GM12878 (cell line): ENCODE measurements around the gene TMEM53. TPM values are rescaled to one million over a fixed set of nuclear protein-coding genes. Genes with fewer than 3 reads are reported as not detected.

ENCODE experiments used
- BCLAF1 ChIP-seq: fragments of 450-650 bp; IDR thresholded peaks from 2 replicates; pipeline ENCODE4 v1.6.1; 2017; ENCODE audit warnings: antibody characterized with exemption, mild to moderate bottlenecking, moderate library complexity
- BRCA1 ChIP-seq: IDR thresholded peaks from 2 replicates; pipeline ENCODE4 v1.6.1; 2011; ENCODE audit warnings: low read depth, low read length, improper control_type of control experiment
- E4F1 ChIP-seq: fragments of 450-650 bp; IDR thresholded peaks from 2 replicates; pipeline ENCODE4 v1.6.1; 2018; ENCODE audit warnings: borderline replicate concordance, mild to moderate bottlenecking; ENCODE audit not compliant: partially characterized antibody
- FOXK2 ChIP-seq: fragments of 450-650 bp; IDR thresholded peaks from 2 replicates; pipeline ENCODE4 v1.6.1; 2017; ENCODE audit warnings: mild to moderate bottlenecking, moderate library complexity
- HCFC1 ChIP-seq: fragments of 150-350 bp; IDR thresholded peaks from 2 replicates; pipeline ENCODE4 v1.6.1; 2014; ENCODE audit warnings: low read length
- HDAC6 ChIP-seq: fragments of 200-600 bp; sonication (generic); IDR thresholded peaks from one replicate; pipeline ENCODE4 v1.8.0; 2017; ENCODE audit warnings: antibody characterized with exemption; ENCODE audit not compliant: unreplicated experiment
- IRF4 ChIP-seq: IDR thresholded peaks from 2 replicates; pipeline ENCODE4 v1.6.1; 2011; ENCODE audit warnings: low read depth, low read length
- MTA3 ChIP-seq: IDR thresholded peaks from 2 replicates; pipeline ENCODE4 v1.6.1; 2012; ENCODE audit warnings: low read length, inconsistent platforms, borderline replicate concordance
- NR2F1 ChIP-seq: fragments of 450-650 bp; conservative IDR thresholded peaks from 2 replicates; pipeline ENCODE4 v1.6.1; 2017; ENCODE audit warnings: mild to moderate bottlenecking
- SRF ChIP-seq, 2 experiments: IDR thresholded peaks; 2 replicates each; pipeline ENCODE4 v1.6.1; 2011; ENCODE audit warnings: low read depth in 2 of 2, low read length in 2 of 2, mild to moderate bottlenecking in 1 of 2, moderate library complexity in 1 of 2
- TCF12 ChIP-seq: IDR thresholded peaks from 2 replicates; pipeline ENCODE4 v1.6.1; 2011; ENCODE audit warnings: low read depth, mild to moderate bottlenecking, low read length
- ZNF622 ChIP-seq: fragments of 450-650 bp; IDR thresholded peaks from 2 replicates; pipeline ENCODE4 v1.6.1; 2017; ENCODE audit warnings: mild to moderate bottlenecking, inconsistent platforms
- polyA plus RNA-seq, 11 experiments: library from polyadenylated mRNA; depleted of rRNA in 4 of 11; unstranded in 6 of 11; stranded (reverse) in 5 of 11; fragments of >200 nt; fragmentation: Nextera tagmentation in 4 of 11; fragmentation: Illumina TruSeq in 1 of 11; extraction: Ambion mirVana in 4 of 11; extraction: Trizol in 1 of 11; gene quantifications; 1 replicate in 1 of 11; 2 replicates in 10 of 11; pipeline versions ENCODE4 v1.2.1 to v1.2.3, GENCODE V29; 2011 to 2016; ENCODE audit warnings: inconsistent platforms in 2 of 11, missing spikeins in 2 of 11, low read depth in 1 of 11
- total RNA-seq, 4 experiments: library from RNA; depleted of rRNA in 3 of 4; stranded (reverse); fragments of >200 nt in 3 of 4; fragmentation: Illumina TruSeq in 1 of 4; extraction: Trizol in 1 of 4; gene quantifications; 2 replicates each; pipeline versions ENCODE4 v1.2.1 to v1.2.3, GENCODE V29; 2013 to 2021
- TF ChIP-seq, protein P1 (sequence below): fragments of 150-350 bp; IDR thresholded peaks from 2 replicates; pipeline ENCODE4 v1.6.1; 2014; ENCODE audit warnings: mild to moderate bottlenecking, low read depth, low read length
- TF ChIP-seq, protein P2 (sequence below): fragments of 150-350 bp; IDR thresholded peaks from 2 replicates; pipeline ENCODE4 v1.6.1; 2016; ENCODE audit warnings: low read depth, low read length
- TF ChIP-seq, protein P3 (sequence below): fragments of 450-650 bp; IDR thresholded peaks from 2 replicates; pipeline ENCODE4 v1.6.1; 2017; ENCODE audit warnings: mild to moderate bottlenecking, low read depth, inconsistent platforms; ENCODE audit not compliant: poor library complexity, severe bottlenecking

TMEM53 gene
- total and polyA plus RNA-seq, 10 of the 15 experiments (the other 5 are each of a cell fraction or from before 2014, with no cell fraction given), result 3.1 to 23.9 (median 11.1) TPM

DNA sequence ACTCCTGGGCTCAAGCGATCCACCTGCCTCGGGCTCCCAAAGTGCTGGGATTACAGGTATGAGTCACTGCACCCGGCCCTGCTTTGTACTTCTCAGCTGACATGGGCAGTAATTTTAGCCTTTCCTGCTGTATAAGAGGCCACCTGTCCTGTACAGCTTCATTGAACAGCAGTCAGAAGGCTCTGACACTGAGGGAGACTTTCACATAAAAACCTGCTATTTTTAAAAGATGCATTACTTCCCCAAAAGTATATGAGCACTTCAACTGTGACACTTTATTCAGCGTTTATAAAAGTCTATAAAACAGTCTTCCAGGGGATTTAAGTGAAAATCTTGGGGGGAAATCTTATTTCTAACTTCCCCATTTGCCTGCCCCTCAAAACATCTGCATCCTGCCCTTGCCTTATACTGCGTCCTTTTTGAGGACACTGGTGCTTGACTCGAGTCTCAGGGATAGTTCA, 39.1 kb upstream of the TMEM53 start (continued):
- TF ChIP-seq, protein P1, sequence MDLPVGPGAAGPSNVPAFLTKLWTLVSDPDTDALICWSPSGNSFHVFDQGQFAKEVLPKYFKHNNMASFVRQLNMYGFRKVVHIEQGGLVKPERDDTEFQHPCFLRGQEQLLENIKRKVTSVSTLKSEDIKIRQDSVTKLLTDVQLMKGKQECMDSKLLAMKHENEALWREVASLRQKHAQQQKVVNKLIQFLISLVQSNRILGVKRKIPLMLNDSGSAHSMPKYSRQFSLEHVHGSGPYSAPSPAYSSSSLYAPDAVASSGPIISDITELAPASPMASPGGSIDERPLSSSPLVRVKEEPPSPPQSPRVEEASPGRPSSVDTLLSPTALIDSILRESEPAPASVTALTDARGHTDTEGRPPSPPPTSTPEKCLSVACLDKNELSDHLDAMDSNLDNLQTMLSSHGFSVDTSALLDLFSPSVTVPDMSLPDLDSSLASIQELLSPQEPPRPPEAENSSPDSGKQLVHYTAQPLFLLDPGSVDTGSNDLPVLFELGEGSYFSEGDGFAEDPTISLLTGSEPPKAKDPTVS, result no peak
- TF ChIP-seq SRF (IDR thresholded peaks at IDR 0.05; ENCODE audit: low read depth in 2 of 2, low read length in 2 of 2) (no peak), BCLAF1 (no peak), BRCA1 (no peak), HCFC1 (no peak), MTA3 (no peak), ZNF622 (no peak), IRF4 (no peak), TCF12 (peak; percentile 51; the same call in 1 of the 2 replicates), HDAC6 (no peak), FOXK2 (no peak), E4F1 (no peak), NR2F1 (no peak)
- TF ChIP-seq, protein P2, sequence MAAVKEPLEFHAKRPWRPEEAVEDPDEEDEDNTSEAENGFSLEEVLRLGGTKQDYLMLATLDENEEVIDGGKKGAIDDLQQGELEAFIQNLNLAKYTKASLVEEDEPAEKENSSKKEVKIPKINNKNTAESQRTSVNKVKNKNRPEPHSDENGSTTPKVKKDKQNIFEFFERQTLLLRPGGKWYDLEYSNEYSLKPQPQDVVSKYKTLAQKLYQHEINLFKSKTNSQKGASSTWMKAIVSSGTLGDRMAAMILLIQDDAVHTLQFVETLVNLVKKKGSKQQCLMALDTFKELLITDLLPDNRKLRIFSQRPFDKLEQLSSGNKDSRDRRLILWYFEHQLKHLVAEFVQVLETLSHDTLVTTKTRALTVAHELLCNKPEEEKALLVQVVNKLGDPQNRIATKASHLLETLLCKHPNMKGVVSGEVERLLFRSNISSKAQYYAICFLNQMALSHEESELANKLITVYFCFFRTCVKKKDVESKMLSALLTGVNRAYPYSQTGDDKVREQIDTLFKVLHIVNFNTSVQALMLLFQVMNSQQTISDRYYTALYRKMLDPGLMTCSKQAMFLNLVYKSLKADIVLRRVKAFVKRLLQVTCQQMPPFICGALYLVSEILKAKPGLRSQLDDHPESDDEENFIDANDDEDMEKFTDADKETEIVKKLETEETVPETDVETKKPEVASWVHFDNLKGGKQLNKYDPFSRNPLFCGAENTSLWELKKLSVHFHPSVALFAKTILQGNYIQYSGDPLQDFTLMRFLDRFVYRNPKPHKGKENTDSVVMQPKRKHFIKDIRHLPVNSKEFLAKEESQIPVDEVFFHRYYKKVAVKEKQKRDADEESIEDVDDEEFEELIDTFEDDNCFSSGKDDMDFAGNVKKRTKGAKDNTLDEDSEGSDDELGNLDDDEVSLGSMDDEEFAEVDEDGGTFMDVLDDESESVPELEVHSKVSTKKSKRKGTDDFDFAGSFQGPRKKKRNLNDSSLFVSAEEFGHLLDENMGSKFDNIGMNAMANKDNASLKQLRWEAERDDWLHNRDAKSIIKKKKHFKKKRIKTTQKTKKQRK, result no peak
- TF ChIP-seq, protein P3, sequence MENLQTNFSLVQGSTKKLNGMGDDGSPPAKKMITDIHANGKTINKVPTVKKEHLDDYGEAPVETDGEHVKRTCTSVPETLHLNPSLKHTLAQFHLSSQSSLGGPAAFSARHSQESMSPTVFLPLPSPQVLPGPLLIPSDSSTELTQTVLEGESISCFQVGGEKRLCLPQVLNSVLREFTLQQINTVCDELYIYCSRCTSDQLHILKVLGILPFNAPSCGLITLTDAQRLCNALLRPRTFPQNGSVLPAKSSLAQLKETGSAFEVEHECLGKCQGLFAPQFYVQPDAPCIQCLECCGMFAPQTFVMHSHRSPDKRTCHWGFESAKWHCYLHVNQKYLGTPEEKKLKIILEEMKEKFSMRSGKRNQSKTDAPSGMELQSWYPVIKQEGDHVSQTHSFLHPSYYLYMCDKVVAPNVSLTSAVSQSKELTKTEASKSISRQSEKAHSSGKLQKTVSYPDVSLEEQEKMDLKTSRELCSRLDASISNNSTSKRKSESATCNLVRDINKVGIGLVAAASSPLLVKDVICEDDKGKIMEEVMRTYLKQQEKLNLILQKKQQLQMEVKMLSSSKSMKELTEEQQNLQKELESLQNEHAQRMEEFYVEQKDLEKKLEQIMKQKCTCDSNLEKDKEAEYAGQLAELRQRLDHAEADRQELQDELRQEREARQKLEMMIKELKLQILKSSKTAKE, result no peak
